IMR-90 (cell line): Measurements from ENCODE around the gene JAKMIP3. TPM values are rescaled to one million over a fixed set of nuclear protein-coding genes. Genes with fewer than 3 reads are reported as not detected.

Experiments
- ATAC-seq: fragments of 200-7000 bp; cut with Tn5 transposase; 2 replicates; pipeline ENCODE4 v1.9.1; 2020; ENCODE audit warnings: low read depth, mild to moderate bottlenecking, moderate library complexity
- BruUV-seq: library from RNA; stranded (reverse); fragments of 400-500 nt; replicated peaks from 2 replicates; lab custom pipeline; 2021; lab: Mats Ljungman, UMichigan
- CTCF ChIA-PET: fragments of 300-600 bp; formaldehyde crosslinking; extraction: SDS; loops from one replicate; lab custom pipeline; 2021; ENCODE audit warnings: antibody characterized with exemption; lab: Yijun Ruan, JAX
- POLR2A ChIA-PET: fragments of 300-600 bp; sonication (Branson Sonifier 250); formaldehyde crosslinking; loops from one replicate; lab custom pipeline; 2022; ENCODE audit warnings: antibody characterized with exemption; ENCODE audit not compliant: unreplicated experiment; lab: Charles Lee
- DNase-seq: peaks from one replicate; pipeline ENCODE4 v3.0.0; 2013
- H2AFZ ChIP-seq: replicated peaks from 2 replicates; pipeline ENCODE3; 2013; ENCODE audit warnings: low read length, mild to moderate bottlenecking; ENCODE audit not compliant: poor library complexity
- H2AK5ac ChIP-seq: 2 replicates; pipeline ENCODE4 v1.6.1; 2013; ENCODE audit warnings: low read depth, low read length, inconsistent platforms
- H2AK9ac ChIP-seq: replicated peaks from 2 replicates; pipeline ENCODE3; 2013; ENCODE audit warnings: mild to moderate bottlenecking, low read depth, low read length, moderate library complexity; ENCODE audit not compliant: poor library complexity
- H2BK120ac ChIP-seq: 2 replicates; pipeline ENCODE4 v1.6.1; 2013; ENCODE audit warnings: low read depth, low read length, inconsistent platforms
- H2BK15ac ChIP-seq: 3 replicates; pipeline ENCODE4 v1.6.1; 2013; ENCODE audit warnings: low read depth, low read length, inconsistent platforms
- H2BK20ac ChIP-seq: 2 replicates; pipeline ENCODE4 v1.6.1; 2013; ENCODE audit warnings: low read depth, mild to moderate bottlenecking, inconsistent platforms, low read length, moderate library complexity
- H2BK5ac ChIP-seq: 2 replicates; pipeline ENCODE4 v1.6.1; 2013; ENCODE audit warnings: mild to moderate bottlenecking, low read depth, low read length, inconsistent platforms; ENCODE audit not compliant: poor library complexity, severe bottlenecking
- H3K14ac ChIP-seq: replicated peaks from 2 replicates; pipeline ENCODE4 v1.6.1; 2013; ENCODE audit warnings: low read depth, low read length, inconsistent platforms
- H3K18ac ChIP-seq: 2 replicates; pipeline ENCODE4 v1.6.1; 2013; ENCODE audit warnings: low read depth, low read length, control low read depth
- H3K23ac ChIP-seq: 2 replicates; pipeline ENCODE4 v1.6.1; 2013; ENCODE audit warnings: low read depth, low read length, inconsistent platforms
- H3K27ac ChIP-seq: 2 replicates; pipeline ENCODE4 v1.5.1; 2013; ENCODE audit warnings: mild to moderate bottlenecking, control low read depth, low read length; ENCODE audit not compliant: insufficient read depth
- H3K27me3 ChIP-seq: 2 replicates; pipeline ENCODE4 v1.6.1; 2013; ENCODE audit warnings: low read length; ENCODE audit not compliant: control insufficient read depth, insufficient read depth
- H3K36me3 ChIP-seq: 2 replicates; pipeline ENCODE4 v1.6.1; 2013; ENCODE audit warnings: low read length, mixed read lengths; ENCODE audit not compliant: control insufficient read depth, insufficient read depth
- H3K4ac ChIP-seq: 2 replicates; pipeline ENCODE4 v1.6.1; 2013; ENCODE audit warnings: low read depth, low read length, inconsistent platforms
- H3K4me1 ChIP-seq: 2 replicates; pipeline ENCODE4 v1.6.1; 2013; ENCODE audit warnings: low read length, mixed read lengths; ENCODE audit not compliant: control insufficient read depth, insufficient read depth
- H3K4me2 ChIP-seq: 2 replicates; pipeline ENCODE4 v1.6.1; 2013; ENCODE audit warnings: low read depth, mild to moderate bottlenecking, control low read depth, low read length, moderate library complexity
- H3K4me3 ChIP-seq: 2 replicates; pipeline ENCODE4 v1.5.1; 2013; ENCODE audit warnings: low read depth, mild to moderate bottlenecking, control low read depth, low read length, moderate library complexity; ENCODE audit not compliant: insufficient read depth
- H3K56ac ChIP-seq: 2 replicates; pipeline ENCODE4 v1.6.1; 2013; ENCODE audit warnings: low read length, inconsistent platforms; ENCODE audit not compliant: insufficient read depth; ENCODE audit errors: extremely low read depth
- H3K79me1 ChIP-seq, 2 experiments: 2 replicates each; pipeline ENCODE4 v1.6.1; 2013; ENCODE audit warnings: low read length in 2 of 2, inconsistent platforms in 1 of 2, low read depth in 1 of 2
- H3K9ac ChIP-seq: 2 replicates; pipeline ENCODE4 v1.6.1; 2013; ENCODE audit warnings: low read depth, low read length, control low read depth
- H3K9me1 ChIP-seq: 2 replicates; pipeline ENCODE4 v1.6.1; 2013; ENCODE audit warnings: low read length, inconsistent platforms; ENCODE audit not compliant: insufficient read depth
- H3K9me3 ChIP-seq: 2 replicates; pipeline ENCODE4 v1.6.1; 2013; ENCODE audit warnings: low read length; ENCODE audit not compliant: control insufficient read depth, insufficient read depth
- H4K20me1 ChIP-seq: 2 replicates; pipeline ENCODE4 v1.6.1; 2013; ENCODE audit warnings: low read length, inconsistent platforms; ENCODE audit not compliant: insufficient read depth
- H4K5ac ChIP-seq: 2 replicates; pipeline ENCODE4 v1.6.1; 2013; ENCODE audit warnings: mild to moderate bottlenecking, low read depth, low read length, control low read depth
- H4K8ac ChIP-seq, 2 experiments: 2 replicates each; pipeline ENCODE4 v1.6.1; 2013; ENCODE audit warnings: low read depth in 2 of 2, low read length in 2 of 2, control low read depth in 1 of 2, inconsistent platforms in 1 of 2
- H4K91ac ChIP-seq: 2 replicates; pipeline ENCODE4 v1.6.1; 2013; ENCODE audit warnings: low read depth, low read length, inconsistent platforms; ENCODE audit not compliant: insufficient read depth
- CEBPB ChIP-seq: IDR thresholded peaks from 2 replicates; pipeline ENCODE4 v1.6.1; 2012; ENCODE audit warnings: low read depth, low read length, improper control_type of control experiment
- CHD1 ChIP-seq: IDR thresholded peaks from 2 replicates; pipeline ENCODE4 v1.6.1; 2012; ENCODE audit warnings: low read depth, low read length, improper control_type of control experiment
- FOS ChIP-seq: fragments of 150-350 bp; IDR thresholded peaks from 2 replicates; pipeline ENCODE4 v1.6.1; 2016; ENCODE audit warnings: low read depth, low read length
- MAZ ChIP-seq: IDR thresholded peaks from 2 replicates; pipeline ENCODE4 v1.6.1; 2012; ENCODE audit warnings: low read depth, mild to moderate bottlenecking, low read length, improper control_type of control experiment, moderate library complexity, borderline replicate concordance
- MXI1 ChIP-seq: IDR thresholded peaks from 2 replicates; pipeline ENCODE4 v1.6.1; 2012; ENCODE audit warnings: low read depth, mild to moderate bottlenecking, low read length, moderate library complexity, borderline replicate concordance
- RAD21 ChIP-seq: IDR thresholded peaks from 2 replicates; pipeline ENCODE4 v1.6.1; 2012; ENCODE audit warnings: low read length, improper control_type of control experiment
- SMC3 ChIP-seq: fragments of 150-350 bp; IDR thresholded peaks from 2 replicates; pipeline ENCODE4 v1.6.1; 2016; ENCODE audit warnings: low read depth, mild to moderate bottlenecking, antibody characterized with exemption, low read length, moderate library complexity
- WGBS, 2 experiments: methylation state at CpG; one replicate each; pipeline versions ENCODE4 v1.1.5 to v1.1.7; 2013; ENCODE audit warnings: missing lambda C conversion rate in 2 of 2; ENCODE audit not compliant: insufficient read length in 1 of 2; ENCODE audit errors: extremely low coverage in 2 of 2; 5-methylcytosine and 5-hydroxymethylcytosine counted together
- dilution Hi-C: fragments of 300-500 bp; cut with HindIII; formaldehyde crosslinking; loops from one replicate; pipeline ENCODE4 v1.14.3; 2018; ENCODE audit warnings: low sequenced_read_pairs; ENCODE audit not compliant: unreplicated experiment
- in situ Hi-C: fragments of 300-500 bp; cut with MboI; formaldehyde crosslinking; loops from 3 replicates; pipeline ENCODE4 v1.14.3; 2019; ENCODE audit warnings: low sequenced_read_pairs, inconsistent platforms, mixed read lengths
- intact Hi-C: fragments of 100-400 bp; cut with micrococcal nuclease; formaldehyde crosslinking; loops from 2 replicates; pipeline ENCODE4 v1.10.0; 2022
- polyA plus RNA-seq, 3 experiments: library from polyadenylated mRNA; depleted of rRNA; stranded (reverse); fragments of >200 nt; gene quantifications; 2 replicates each; pipeline ENCODE4 v1.2.3, GENCODE V29; 2012; ENCODE audit warnings: low replicate concordance in 1 of 3
- total RNA-seq: library from RNA; depleted of rRNA; stranded (reverse); fragments of >200 nt; gene quantifications from 2 replicates; pipeline ENCODE4 v1.2.3, GENCODE V29; 2012
- TF ChIP-seq, protein P1 (sequence below): fragments of 150-350 bp; IDR thresholded peaks from 2 replicates; pipeline ENCODE4 v1.6.1; 2017; ENCODE audit warnings: mild to moderate bottlenecking, antibody characterized with exemption, low read length, low read depth
- TF ChIP-seq, protein P2 (sequence below): conservative IDR thresholded peaks from 2 replicates; pipeline ENCODE4 v1.5.1; 2012; ENCODE audit warnings: mild to moderate bottlenecking, low read depth, low read length, improper control_type of control experiment
- TF ChIP-seq, protein P3 (sequence below): fragments of 150-350 bp; IDR thresholded peaks from 2 replicates; pipeline ENCODE4 v1.6.1; 2016; ENCODE audit warnings: low read depth, mild to moderate bottlenecking, low read length, moderate library complexity, borderline replicate concordance

The JAKMIP3 gene
- total and polyA plus RNA-seq, 2 of the 4 experiments (the other 2 are of a cell fraction) = under 0.01 to 0.22 TPM

DNA sequence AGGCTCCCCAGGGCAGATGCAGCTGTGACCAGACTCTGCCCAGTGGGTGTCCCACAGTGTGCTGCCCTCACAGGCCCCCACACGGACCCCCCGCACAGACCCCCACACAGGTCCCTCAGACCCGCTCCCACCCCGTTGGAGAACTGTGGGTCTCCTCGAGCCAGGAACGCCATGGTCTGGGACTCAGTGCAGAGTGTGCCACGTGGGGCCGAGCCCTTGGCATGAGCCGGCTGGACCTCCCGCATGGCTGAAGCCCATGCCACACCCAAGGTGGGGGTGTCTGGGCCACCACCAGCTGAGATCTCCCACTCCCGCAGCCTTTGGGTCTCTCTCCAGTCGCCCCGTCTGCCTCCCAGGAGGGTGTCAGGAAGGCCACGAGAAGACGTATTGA, 34.3 kb downstream of the JAKMIP3 start:
- Histone ChIP-seq H3K18ac (no peak overlapping the region), H2AK5ac (no peak overlapping the region), H2AFZ (no peak overlapping the region), H3K9me3 (0 out of 2 replicates have a peak, but pooled peaks cover 2% of the 10 kb centered on the region), H3K9ac (no peak overlapping the region), H3K36me3 (no peaks in the 10 kb centered on the region), H3K23ac (no peak overlapping the region), H4K20me1 (no peaks in the 10 kb centered on the region), H3K27me3 (peaks cover 4% of the 10 kb centered on the region), H3K4me1 (no peaks in the 10 kb centered on the region), H3K4me2 (no peak overlapping the region), H3K4ac (no peak overlapping the region), H3K79me1 (no peaks in the 10 kb centered on the region), H2BK120ac (no peak overlapping the region), H4K8ac (no peak overlapping the region), H4K5ac (no peak overlapping the region), H2AK9ac (no peak overlapping the region), H3K27ac (no peak overlapping the region), H3K14ac (no peak overlapping the region), H3K9me1 (no peaks in the 10 kb centered on the region), H3K56ac (no peak overlapping the region), H4K91ac (no peak overlapping the region), H2BK15ac (no peak overlapping the region), H2BK5ac (no peak overlapping the region), H3K4me3 (no peak overlapping the region), H2BK20ac (no peak overlapping the region)
- ChIA-PET CTCF (no interaction called here), POLR2A (no interaction called here)
- no peak for ATAC-seq
- 71% methylated on average over 8 of the region's 15 CpGs; no CpG with 5 or more reads in 1 of the 2 experiments for WGBS, 2 experiments
- in situ Hi-C loops (no loop called here), dilution Hi-C loops (no loop called here), intact Hi-C loops (no loop called here)
- TF ChIP-seq MXI1 = no peak
- TF ChIP-seq SMC3 = no peak
- TF ChIP-seq, protein P1, sequence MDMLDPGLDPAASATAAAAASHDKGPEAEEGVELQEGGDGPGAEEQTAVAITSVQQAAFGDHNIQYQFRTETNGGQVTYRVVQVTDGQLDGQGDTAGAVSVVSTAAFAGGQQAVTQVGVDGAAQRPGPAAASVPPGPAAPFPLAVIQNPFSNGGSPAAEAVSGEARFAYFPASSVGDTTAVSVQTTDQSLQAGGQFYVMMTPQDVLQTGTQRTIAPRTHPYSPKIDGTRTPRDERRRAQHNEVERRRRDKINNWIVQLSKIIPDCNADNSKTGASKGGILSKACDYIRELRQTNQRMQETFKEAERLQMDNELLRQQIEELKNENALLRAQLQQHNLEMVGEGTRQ = no peak
- TF ChIP-seq FOS = no peak
- TF ChIP-seq CHD1 = no peak
- TF ChIP-seq MAZ = no peak
- TF ChIP-seq, protein P2, sequence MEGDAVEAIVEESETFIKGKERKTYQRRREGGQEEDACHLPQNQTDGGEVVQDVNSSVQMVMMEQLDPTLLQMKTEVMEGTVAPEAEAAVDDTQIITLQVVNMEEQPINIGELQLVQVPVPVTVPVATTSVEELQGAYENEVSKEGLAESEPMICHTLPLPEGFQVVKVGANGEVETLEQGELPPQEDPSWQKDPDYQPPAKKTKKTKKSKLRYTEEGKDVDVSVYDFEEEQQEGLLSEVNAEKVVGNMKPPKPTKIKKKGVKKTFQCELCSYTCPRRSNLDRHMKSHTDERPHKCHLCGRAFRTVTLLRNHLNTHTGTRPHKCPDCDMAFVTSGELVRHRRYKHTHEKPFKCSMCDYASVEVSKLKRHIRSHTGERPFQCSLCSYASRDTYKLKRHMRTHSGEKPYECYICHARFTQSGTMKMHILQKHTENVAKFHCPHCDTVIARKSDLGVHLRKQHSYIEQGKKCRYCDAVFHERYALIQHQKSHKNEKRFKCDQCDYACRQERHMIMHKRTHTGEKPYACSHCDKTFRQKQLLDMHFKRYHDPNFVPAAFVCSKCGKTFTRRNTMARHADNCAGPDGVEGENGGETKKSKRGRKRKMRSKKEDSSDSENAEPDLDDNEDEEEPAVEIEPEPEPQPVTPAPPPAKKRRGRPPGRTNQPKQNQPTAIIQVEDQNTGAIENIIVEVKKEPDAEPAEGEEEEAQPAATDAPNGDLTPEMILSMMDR = no peak
- TF ChIP-seq RAD21 = no peak
- TF ChIP-seq CEBPB = no peak
- TF ChIP-seq, protein P3, sequence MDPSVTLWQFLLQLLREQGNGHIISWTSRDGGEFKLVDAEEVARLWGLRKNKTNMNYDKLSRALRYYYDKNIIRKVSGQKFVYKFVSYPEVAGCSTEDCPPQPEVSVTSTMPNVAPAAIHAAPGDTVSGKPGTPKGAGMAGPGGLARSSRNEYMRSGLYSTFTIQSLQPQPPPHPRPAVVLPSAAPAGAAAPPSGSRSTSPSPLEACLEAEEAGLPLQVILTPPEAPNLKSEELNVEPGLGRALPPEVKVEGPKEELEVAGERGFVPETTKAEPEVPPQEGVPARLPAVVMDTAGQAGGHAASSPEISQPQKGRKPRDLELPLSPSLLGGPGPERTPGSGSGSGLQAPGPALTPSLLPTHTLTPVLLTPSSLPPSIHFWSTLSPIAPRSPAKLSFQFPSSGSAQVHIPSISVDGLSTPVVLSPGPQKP = no peak
- no peak for DNase-seq
- BruUV-seq = no TSS peak
